HK-2 (cell line): ENCODE measurements around the gene CFAP119.

Experiments
- DNase-seq: peaks from one replicate; pipeline ENCODE4 v3.0.0-alpha.2; 2018; ENCODE audit not compliant: unreplicated experiment

The CFAP119 gene

DNA sequence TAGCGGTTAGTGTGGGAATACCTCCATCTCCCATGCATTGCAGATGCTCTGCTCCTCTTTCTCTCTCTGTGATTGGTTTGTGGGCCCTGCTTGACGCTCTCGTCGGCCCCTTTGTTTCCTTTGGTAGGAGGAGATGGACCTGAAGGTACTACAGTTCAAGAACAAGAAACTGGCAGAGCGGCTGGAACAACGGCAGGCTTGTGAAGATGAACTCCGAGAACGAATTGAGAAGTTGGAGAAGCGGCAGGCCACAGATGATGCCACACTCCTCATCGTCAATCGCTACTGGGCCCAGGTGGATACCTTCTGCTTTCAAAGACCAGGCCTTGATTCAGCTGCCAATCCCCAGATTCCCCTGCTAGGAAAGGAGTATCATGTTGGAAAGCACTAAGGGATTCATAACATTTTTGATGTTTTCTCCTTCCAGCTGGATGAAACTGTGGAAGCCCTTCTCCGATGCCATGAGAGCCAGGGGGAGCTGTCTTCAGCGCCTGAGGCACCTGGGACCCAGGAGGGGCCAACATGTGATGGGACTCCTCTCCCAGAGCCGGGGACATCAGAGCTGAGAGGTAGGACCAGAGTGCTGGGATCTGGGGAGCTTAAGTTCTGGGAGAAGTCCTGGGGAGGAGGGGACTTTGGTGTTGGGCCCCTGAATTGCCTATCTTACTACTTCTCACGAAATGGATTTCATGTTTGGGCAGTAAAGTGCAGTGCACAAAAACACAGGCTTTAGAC lies 1.3 kb upstream of the CFAP119 start:
- no peak for DNase-seq

- DNase-seq, result peak; percentile 42
Measured at GRCh38 chr16:30761427-30761927, 385 bp downstream of the CFAP119 start.

DNA sequence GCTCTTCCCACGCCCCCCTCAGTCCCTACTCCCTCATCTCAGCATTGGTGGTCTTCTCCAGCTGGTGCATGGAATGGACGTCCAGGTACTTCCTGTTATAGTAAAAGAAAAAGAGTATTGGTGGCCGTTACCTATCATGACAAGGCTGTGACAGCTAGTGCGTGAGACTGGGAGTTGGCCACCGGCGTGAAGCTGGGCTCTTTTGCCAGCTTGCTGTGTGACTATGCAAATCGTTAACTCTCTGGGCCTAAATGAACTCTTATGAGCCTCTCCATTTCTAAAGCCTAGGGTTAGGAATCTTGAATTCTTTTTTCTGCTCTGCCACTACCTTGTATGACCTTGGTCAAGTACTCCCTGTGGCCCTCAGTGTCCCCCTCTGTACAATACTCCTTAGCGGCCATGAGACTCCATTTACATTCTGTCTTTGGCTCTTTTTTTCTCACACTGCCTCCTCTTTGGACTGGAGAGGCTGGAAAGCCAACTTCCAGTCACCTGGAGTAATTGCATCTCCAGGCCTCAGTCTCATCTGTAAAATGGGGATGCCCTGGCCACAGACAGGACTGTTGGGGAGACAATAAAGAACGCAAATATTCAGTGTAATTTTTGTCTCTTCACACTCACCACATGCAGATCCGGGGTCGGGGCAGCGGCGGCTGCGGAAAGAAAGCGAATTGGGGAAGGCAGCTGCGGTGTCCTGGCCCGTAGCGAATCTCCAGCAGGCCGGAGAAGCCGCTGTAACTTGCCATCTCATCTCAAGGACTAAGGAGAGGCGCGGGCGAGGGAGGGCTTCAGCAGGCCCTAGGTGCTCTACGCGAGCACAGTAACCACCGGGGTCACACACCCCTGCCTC lies 1.1 kb downstream of the CFAP119 start:
- DNase-seq, result no peak

- DNase-seq, result no peak
Measured at GRCh38 chr16:30760001-30760559, 1.8 kb downstream of the CFAP119 start.

GRCh38 chr16:30758988-30759491 lies 2.8 kb downstream of the CFAP119 start:
- DNase-seq, result no peak

DNA sequence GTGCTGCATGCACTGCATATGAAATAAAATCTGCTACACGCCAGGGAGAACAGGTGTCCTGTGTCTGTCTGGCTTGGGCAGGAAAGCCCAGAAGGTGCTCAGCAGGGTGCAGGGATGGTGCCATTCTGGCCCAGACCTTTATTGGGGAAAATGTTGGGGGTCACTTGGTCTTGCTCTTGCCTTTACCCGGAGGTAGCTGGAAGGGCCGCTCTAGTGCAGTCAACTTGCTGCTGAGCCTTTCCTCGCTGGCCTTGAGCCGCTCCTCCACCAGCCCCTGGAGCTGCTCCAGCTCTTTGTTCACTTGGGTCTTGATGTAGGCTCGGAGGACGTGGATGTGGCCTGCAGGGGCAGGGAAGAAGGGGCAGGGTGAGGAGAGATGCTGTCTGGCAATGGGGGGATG lies 4.5 kb downstream of the CFAP119 start:
- no peak for DNase-seq

DNA sequence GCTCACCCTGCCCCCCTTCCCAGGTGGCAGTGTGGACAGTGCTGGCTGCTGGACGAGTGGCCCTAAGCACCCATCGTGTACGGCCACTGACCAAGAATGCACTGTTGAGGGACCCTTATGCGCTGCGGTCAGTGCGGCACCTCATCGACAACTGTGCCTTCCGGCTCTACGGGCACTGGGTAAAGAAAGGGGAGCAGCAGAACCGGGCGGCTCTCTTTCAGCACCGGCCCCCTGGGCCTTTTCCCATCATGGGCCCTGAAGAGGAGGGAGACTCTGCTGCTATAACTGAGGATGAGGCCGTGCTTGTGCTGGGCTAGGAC lies 5.1 kb downstream of the CFAP119 start:
- DNase-seq, result no peak

DNA sequence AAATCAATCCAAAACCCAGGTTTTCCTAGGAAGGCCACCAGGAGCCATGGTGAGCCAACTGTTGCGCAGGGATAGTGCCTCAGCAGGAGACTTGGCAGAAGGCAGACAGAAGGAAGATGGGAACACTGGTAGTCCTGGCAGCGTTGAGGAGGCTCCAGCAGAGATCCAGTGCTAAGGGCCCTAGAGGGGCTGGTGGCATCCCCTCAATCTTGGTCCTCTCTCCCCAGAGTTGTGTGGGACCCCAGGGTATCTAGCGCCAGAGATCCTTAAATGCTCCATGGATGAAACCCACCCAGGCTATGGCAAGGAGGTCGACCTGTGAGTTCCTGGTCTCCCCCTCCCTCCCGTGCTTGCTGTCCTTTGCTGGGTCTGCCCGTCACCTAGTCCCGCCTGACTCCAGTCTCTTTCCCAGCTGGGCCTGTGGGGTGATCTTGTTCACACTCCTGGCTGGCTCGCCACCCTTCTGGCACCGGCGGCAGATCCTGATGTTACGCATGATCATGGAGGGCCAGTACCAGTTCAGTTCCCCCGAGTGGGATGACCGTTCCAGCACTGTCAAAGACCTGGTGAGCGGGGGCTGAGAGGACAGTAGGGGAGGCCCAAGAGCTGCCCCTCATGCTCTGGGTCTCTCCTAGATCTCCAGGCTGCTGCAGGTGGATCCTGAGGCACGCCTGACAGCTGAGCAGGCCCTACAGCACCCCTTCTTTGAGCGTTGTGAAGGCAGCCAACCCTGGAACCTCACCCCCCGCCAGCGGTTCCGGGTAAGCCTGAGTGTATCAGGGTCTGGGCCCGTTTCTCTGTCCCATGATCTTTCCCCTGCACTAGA lies 5.7 kb downstream of the CFAP119 start:
- DNase-seq, result no peak

DNA sequence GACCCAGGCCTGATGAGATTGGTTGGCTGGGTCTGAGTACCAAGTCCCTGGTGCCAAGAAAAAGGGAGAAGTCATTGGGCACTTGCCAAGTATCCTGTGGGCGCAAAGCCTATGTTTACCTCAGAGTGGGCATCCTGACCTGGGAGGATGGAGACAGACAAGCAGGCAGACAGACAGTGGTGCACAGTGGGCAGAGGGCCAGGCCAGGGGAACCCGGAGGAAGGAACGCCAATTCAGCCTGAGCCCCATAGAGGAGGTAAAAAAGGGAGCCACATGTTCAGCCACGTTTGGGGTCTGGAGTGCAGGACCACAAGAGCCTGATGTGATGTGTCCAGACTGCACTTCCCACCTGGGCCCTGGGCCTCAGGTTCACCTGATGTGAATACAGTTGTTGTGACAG lies 8.3 kb downstream of the CFAP119 start:
- no peak for DNase-seq

- no peak for DNase-seq
Measured at GRCh38 chr16:30750876-30751465, 10.9 kb downstream of the CFAP119 start.

GRCh38 chr16:30750201-30750600 lies 11.7 kb downstream of the CFAP119 start:
- no peak for DNase-seq

DNA sequence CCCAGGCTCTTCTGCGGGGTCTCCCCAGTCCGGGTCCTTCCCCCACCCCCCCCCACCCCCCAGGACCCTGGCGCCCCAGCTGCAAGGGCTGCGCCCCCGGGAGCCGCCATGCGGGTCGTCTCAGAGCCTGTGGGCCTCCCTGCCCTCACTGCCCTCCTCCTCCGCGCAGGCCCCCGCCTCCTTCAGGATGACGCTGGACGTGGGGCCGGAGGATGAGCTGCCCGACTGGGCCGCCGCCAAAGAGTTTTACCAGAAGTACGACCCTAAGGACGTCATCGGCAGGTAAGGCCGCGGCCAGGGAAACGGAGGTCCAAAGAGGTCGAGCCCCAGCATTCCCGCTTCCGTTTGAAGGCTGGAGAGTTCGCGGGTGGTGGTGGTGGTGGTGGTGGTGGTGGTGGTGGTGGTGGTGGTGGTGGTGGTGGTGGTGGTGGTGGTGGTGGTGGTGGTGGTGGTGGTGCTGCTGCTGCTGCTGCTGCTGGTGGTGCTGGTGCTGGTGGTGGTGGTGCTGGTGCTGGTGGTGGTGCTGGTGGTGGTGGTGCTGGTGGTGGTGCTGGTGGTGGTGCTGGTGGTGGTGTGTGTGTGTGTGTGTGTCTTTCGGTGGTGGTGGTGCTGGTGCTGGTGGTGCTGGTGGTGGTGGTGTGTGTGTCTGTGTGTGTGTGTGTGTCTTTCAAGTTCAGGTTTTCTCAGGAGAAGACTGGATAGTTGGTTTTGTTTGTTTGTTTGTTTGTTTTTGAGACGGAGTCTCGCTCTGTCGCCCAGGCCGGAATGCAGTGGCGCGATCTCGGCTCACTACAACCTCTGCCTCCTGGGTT lies 13.0 kb downstream of the CFAP119 start:
- DNase-seq, result peak; percentile 55

GRCh38 chr16:30747799-30748633 lies 13.8 kb downstream of the CFAP119 start, which contains the start of gene PHKG2:
TSS of gene PHKG2 (plus strand) at chr16:30748425. CDS start at chr16:30748821, 396 bp downstream.
- peak; percentile 96 for DNase-seq

- DNase-seq, result no peak
Measured at GRCh38 chr16:30747331-30747730, 14.5 kb downstream of the CFAP119 start.

DNA sequence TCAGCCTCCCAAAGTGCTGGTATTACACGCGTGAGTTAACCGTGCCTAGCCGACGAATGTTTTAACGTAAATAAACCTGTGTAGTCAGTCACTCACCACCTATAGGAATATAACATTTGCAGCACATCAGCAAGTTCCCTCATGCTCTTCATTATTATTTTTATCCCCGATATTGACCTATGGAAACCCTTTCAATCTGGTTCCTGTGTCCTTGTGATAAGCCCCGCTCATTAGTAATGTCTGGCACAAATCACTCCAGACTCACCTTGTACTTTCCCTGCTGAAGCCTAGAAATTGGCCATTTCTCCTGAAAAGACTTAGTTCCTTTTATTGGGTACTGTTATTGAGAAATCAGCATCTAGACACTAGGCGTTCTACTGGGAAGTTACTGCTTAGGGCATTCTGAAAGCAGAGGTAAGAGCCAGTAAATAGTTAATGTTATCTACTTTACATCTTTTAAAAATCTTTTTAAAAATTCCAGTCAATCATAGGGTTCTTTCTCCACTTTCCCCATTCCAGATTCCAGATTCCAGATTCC lies 15.2 kb downstream of the CFAP119 start:
- DNase-seq, result no peak

- DNase-seq, result no peak
Measured at GRCh38 chr16:30745082-30745481, 16.8 kb downstream of the CFAP119 start.

DNA sequence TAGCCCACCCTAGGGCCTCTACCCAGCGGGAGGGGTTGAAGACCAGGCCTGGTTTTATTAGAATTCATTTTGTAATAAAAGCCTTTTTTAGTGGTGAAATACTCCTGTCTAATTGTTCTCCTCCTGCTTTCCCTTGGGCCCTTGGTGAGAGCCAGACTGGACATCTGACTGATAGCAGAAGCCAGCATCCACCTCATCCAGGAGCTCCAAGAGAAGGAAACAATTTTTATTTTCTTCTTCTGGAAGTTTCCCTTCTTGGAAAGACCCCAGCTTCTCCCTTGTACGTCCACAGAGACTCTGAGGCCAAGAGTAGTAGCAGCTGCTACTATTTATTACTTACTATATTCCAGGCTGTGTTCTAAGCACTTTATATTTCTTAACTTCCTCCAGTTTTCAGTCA lies 17.7 kb downstream of the CFAP119 start:
- DNase-seq, result no peak

- DNase-seq, result no peak
Measured at GRCh38 chr16:30743716-30744115, 18.1 kb downstream of the CFAP119 start.

- peak; percentile 82 for DNase-seq
Measured at GRCh38 chr16:30741461-30741914, 20.4 kb downstream of the CFAP119 start.
